ENCODE measurements around the gene CENPU.
A peak's percentile ranks its signal among the peaks of the same experiment; 100 is the strongest.
"Not testable (repeated sequence)": the region's sequence is repeated elsewhere in the genome, so short reads cannot be mapped to it uniquely, and the experiment has no call there.

Gene CENPU

DNA sequence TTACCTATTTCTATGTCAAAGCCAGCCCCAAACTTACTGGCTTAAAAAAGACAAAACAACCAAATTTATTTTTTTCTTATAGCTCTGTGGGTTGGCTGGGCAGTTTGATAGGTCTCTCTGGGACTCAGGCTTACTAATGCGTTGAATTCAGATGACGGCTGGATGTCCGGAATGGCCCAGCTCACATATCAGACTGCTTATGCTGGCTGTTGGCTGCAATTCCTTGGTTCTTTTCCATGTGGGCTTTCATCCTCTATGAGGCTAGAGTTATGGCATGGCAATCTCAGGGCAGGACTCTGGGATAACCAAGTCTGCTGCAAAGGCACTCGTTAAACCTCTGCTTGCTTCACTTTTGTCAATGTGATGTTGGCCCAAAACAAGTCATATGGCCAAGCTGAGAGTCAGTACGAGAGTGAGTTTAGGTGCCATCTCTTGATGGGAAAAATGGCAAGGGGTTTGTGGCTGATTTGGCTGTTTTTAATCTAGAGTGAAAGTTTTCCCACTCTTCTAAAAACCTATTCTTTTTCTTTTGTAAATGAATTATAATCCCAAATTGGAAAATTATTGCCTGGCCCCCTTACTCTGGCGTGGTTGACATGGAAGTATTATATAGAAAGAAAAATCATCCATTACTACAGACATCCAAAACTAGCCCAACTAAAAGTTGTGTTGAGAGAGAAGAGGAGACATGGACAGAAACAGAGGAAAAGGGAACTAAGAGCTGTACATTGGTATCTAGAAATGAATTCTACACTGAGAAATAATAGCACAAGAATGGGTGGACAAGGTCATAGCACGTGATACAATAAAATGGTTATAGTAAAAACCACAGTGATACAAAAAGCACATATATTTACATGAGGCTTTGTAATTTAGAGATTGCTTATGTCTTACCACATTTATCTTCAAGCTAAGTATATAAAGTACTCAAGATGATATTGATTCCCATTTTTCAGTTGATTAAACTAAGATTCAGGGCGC, 77.7 kb downstream of the CENPU start:
- no peak for TF ChIP-seq GATA1 (IDR thresholded peaks at IDR 0.05; ENCODE audit: low read depth, low read length)
- TF ChIP-seq POLR2A (IDR thresholded peaks at IDR 0.05; ENCODE audit: low read length) = no peak
- no peak for DNase-seq

GRCh38 chr4:184653650-184654049, 80.2 kb downstream of the CENPU start:
- TF ChIP-seq GATA1 (IDR thresholded peaks at IDR 0.05; ENCODE audit: low read depth, low read length) = no peak
- TF ChIP-seq POLR2A (IDR thresholded peaks at IDR 0.05; ENCODE audit: low read length) = no peak
- no peak for DNase-seq

GRCh38 chr4:184652681-184653080, 81.2 kb downstream of the CENPU start:
- not testable (repeated sequence) for DNase-seq

DNA sequence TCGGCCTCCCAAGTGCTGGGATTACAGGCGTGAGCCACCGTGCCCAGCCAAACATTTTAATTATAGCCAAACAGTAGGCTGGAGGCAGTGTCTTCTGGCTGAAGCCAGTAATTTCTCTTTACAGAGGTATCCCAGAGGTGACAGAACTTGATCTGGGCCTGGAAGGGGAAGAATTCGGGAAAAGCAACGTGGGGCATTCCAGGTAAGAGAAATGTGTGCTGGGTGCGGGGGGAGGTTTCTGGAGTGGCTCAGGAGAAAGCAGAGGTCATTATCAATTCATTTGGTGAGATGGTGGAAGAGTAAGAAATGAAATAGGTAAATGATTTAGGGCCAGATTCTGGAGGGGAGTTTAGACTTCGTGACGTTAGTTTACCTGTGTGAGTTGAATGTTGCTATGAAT, 82.0 kb downstream of the CENPU start:
- TF ChIP-seq GATA1 (IDR thresholded peaks at IDR 0.05; ENCODE audit: low read depth, low read length) = no peak
- no peak for TF ChIP-seq POLR2A (IDR thresholded peaks at IDR 0.05; ENCODE audit: low read length)
- DNase-seq = no peak

GRCh38 chr4:184649971-184650855, 83.7 kb downstream of the CENPU start:
- peak; percentile 66 to 71 for DNase-seq
- no peak for TF ChIP-seq GATA1 (IDR thresholded peaks at IDR 0.05; ENCODE audit: low read depth, low read length)
- TF ChIP-seq POLR2A (IDR thresholded peaks at IDR 0.05; ENCODE audit: low read length) = peak; percentile 12

DNA sequence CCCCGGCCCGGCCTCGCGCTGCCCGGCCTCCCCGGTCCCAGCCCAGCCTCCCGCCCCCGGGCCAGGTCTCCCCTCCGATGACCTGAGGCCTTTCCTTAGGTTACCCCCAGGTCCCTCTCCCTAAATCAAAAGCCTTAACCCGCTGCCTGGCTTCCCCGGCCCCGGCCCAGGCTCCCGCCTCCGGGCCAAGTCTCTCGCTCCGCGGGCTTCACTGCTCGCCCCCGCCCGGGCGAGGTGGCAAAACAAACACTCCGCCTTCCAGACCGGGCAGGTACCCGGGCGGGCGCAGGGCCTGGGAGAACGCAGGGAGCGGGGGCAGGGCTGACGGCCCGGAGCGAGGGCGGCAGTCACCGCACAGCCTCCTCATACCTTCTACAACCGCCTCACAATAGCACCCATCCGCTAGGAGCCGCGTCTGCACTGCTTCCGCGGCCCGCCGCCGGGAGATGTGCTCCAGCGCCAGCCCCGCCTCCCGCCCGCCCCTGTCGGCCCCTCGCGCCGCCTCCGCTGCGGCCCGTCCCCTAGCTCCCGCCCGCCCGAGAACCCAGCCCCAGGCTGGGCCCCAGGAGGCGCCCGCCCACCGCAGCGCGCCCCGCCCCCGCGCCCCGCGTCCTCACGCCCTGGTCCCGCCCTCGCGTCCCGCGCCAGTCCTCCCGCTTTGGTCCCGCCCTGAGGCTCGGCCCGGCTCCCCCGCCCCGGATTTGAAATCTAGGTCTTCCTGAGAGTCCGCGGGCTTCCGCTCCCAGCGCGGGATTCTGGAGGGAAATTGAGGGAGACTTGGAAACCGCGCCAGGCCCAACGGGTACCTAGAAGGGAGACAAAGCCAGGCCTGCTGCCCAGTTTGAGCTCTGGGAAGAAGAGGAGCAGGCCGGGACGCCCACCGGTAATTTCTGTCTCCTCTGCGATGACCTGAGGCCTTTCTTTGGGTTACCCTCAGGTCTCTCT, 84.6 kb downstream of the CENPU start, which contains the start of the genes CASP3 and PRIMPOL:
Gene CASP3, minus strand, starts transcription at position 422 of the 945 bp plus-strand sequence. CDS start 10,994 bp downstream, outside the sequence.
Gene PRIMPOL, plus strand, starts transcription at position 713 of the 945 bp plus-strand sequence. CDS start 7,403 bp downstream, outside the sequence.
- peak; percentile 96 to 98 for DNase-seq
- no peak for TF ChIP-seq GATA1 (IDR thresholded peaks at IDR 0.05; ENCODE audit: low read depth, low read length)
- peak; percentile 72 for TF ChIP-seq POLR2A (IDR thresholded peaks at IDR 0.05; ENCODE audit: low read length)

DNA sequence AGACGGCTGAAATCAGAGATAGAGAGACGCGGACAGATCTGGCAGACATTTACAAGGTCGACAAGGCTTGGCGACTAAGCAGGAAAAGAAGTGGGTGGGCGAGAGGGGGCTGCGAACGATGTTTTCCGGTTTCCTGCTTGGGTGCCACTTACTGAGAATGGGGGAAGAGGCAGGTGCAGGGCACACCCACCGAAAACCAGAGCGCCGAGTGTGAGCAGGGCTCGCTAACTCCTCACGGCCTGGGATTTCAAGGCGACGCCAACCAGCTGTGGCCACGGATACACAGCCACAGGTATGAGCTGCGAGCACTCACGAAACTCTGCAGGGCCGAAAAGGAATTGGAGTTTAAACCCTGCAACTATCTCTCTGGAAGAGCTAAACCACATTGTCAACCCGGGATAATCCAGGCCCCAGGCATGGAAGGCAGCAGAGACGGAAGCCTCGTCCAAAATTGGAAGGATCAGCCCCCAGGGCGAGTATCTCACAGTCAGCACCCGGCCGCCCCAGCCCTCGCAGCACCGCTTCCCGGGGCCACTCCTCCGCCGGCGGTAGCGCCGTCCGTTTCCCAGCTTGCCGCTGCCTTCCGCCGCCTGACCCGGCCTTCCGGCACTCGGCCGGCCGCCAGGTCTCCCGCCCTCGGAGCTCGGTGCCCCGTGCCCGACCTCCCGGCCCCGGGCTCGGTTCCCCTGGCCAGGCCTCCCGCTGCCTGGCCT, 85.4 kb downstream of the CENPU start:
- TF ChIP-seq POLR2A (IDR thresholded peaks at IDR 0.05; ENCODE audit: low read length) (no peak), GATA1 (IDR thresholded peaks at IDR 0.05; ENCODE audit: low read depth, low read length) (no peak)
- peak; percentile 75 to 78 for DNase-seq

DNA sequence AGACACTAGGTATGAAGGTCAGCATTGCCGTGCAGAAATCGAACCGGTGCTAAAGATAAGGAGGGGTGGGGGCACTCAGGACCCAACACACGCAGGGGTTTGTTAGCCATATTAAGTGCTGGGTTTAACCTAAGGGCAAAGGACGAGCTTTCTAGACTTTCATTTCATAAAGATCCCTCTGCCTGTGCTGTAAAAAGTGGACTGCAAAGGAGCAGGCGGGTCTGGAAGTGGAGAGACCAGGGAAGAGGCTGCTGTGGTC, 85.9 kb downstream of the CENPU start:
- peak in 1 of 2 experiments; percentile 42 for DNase-seq
- TF ChIP-seq GATA1 (IDR thresholded peaks at IDR 0.05; ENCODE audit: low read depth, low read length) = no peak
- no peak for TF ChIP-seq POLR2A (IDR thresholded peaks at IDR 0.05; ENCODE audit: low read length)

DNA sequence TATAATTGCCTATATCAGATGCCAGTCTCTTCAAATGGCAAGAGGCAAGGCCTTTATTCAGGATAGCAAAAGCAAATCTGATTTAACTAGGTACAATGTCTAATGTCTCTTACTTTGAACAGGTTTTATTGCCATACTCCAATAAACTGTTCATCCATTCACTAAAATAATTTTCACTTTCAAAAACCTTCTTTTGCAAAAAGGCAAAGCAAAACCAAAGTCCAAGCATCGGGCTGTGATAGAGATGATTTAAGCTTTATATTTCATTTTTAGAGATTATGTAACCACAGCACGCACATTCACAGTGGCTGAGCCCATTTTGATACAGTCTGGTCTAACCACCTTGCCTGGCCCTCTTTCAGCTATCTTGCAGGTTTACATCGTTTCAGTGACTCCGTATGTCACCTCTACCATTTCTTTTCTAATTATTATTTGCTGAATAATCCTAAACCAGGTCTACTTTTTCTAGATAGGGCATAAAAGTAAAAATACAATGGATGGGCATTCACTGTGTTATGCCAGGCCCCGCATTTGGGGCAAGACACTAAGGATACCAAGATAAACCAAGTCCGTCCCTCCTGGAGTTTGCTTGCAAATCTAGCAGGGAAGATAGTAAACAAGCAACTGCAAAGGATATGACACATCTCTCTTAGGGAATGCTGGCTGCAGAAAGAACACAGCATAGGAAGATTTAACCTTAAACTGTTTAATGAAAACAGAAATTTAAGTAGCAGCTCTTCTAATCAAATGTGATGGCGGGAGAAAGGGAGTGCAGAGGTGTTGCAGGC, 86.4 kb downstream of the CENPU start:
- no peak for DNase-seq
- TF ChIP-seq POLR2A (IDR thresholded peaks at IDR 0.05; ENCODE audit: low read length) (no peak), GATA1 (IDR thresholded peaks at IDR 0.05; ENCODE audit: low read depth, low read length) (no peak)

- DNase-seq = no peak
- TF ChIP-seq GATA1 (IDR thresholded peaks at IDR 0.05; ENCODE audit: low read depth, low read length) (no peak), POLR2A (IDR thresholded peaks at IDR 0.05; ENCODE audit: low read length) (no peak)
Observed at GRCh38 chr4:184645904-184646610, 87.8 kb downstream of the CENPU start.

- DNase-seq = no peak
- TF ChIP-seq POLR2A (IDR thresholded peaks at IDR 0.05; ENCODE audit: low read length) (no peak), GATA1 (IDR thresholded peaks at IDR 0.05; ENCODE audit: low read depth, low read length) (no peak)
Observed at GRCh38 chr4:184644553-184645307, 89.2 kb downstream of the CENPU start.
